ENCODE data around the gene CALML4. TPM values are rescaled to one million over a fixed set of nuclear protein-coding genes. Genes with fewer than 3 reads are reported as not detected.

CALML4 gene
- total and polyA plus RNA-seq, 2 donors (not counting 3 experiments of a cell fraction or from before 2014, with no cell fraction given): 2.6 to 10.1 TPM

DNA sequence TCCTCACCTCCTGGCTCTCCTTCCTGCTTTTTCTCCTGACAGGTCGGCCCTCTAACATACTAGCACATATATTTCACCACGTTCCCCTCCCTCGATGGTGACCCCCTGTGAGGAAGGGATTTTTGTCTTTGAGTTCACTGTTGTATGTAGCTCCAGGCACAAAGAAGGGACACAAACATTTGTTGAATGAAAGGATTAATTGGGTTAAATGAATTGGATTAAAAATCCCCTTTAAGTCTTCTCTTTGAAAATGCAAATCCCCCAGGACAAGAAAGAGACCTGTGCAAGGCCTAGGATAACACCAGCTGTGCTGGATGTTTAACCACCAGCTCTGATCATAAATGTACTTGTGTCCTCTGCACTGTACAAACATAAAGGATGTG is 3.3 kb downstream of the CALML4 start:
- no peak overlapping the region for H3K4me3 ChIP-seq (replicated peaks in 1 of 3; ENCODE audit: insufficient read depth in 1 of 3, low read depth in 1 of 3, low read length in 3 of 3)
- BruUV-seq (replicated peaks): no TSS peak
- no peaks in the 10 kb centered on the region for H3K27me3 ChIP-seq (ENCODE audit: control insufficient read depth in 2 of 2, insufficient read depth in 2 of 2, low read length in 2 of 2)
- H3K4me1 ChIP-seq (ENCODE audit: control insufficient read depth, extremely low read depth, insufficient read depth, low read length): peaks cover 15% of the 10 kb centered on the region
- H4K20me1 ChIP-seq (replicated peaks; ENCODE audit: control insufficient read depth, extremely low read depth, insufficient read depth, low read length): no peaks in the 10 kb centered on the region
- dilution Hi-C loops (cut with MboI; ENCODE audit: extremely low pct_ligation_motif_present, low sequenced_read_pairs): no loop called here
- no peaks in the 10 kb centered on the region for H3K79me2 ChIP-seq (ENCODE audit: control insufficient read depth, insufficient read depth, low read length)
- H3K4me2 ChIP-seq (ENCODE audit: insufficient read depth, low read length): no peak overlapping the region
- no peaks in the 10 kb centered on the region for H3K9me1 ChIP-seq (replicated peaks; ENCODE audit: control insufficient read depth, extremely low read depth, insufficient read depth, low read length)
- no peak overlapping the region for H3K27ac ChIP-seq (ENCODE audit: insufficient read depth, low read depth, low read length)
- no peak overlapping the region for H3K9ac ChIP-seq (replicated peaks; ENCODE audit: extremely low read depth, insufficient read depth, low read length)
- POLR2A ChIA-PET: no interaction called here
- no peaks in the 10 kb centered on the region for H3K36me3 ChIP-seq (ENCODE audit: control insufficient read depth in 2 of 2, extremely low read depth in 1 of 2, insufficient read depth in 2 of 2, low read length in 2 of 2)
- intact Hi-C loops (cut with micrococcal nuclease): no loop called here
- no peak for TF ChIP-seq POLR2A (IDR thresholded peaks at IDR 0.05; ENCODE audit: low read depth, low read length)
- TF ChIP-seq MYC (IDR thresholded peaks at IDR 0.05; ENCODE audit: low read depth, low read length): no peak
- TF ChIP-seq GATA2 (IDR thresholded peaks at IDR 0.05; ENCODE audit: insufficient read depth, insufficient read length, low read depth, low read length): no peak
- TF ChIP-seq, protein P1, sequence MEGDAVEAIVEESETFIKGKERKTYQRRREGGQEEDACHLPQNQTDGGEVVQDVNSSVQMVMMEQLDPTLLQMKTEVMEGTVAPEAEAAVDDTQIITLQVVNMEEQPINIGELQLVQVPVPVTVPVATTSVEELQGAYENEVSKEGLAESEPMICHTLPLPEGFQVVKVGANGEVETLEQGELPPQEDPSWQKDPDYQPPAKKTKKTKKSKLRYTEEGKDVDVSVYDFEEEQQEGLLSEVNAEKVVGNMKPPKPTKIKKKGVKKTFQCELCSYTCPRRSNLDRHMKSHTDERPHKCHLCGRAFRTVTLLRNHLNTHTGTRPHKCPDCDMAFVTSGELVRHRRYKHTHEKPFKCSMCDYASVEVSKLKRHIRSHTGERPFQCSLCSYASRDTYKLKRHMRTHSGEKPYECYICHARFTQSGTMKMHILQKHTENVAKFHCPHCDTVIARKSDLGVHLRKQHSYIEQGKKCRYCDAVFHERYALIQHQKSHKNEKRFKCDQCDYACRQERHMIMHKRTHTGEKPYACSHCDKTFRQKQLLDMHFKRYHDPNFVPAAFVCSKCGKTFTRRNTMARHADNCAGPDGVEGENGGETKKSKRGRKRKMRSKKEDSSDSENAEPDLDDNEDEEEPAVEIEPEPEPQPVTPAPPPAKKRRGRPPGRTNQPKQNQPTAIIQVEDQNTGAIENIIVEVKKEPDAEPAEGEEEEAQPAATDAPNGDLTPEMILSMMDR (IDR thresholded peaks at IDR 0.05; ENCODE audit: extremely low read depth in 1 of 2, insufficient read depth in 1 of 2, low read depth in 1 of 2, low read length in 2 of 2): no peak
- TF ChIP-seq JUN (IDR thresholded peaks at IDR 0.05; ENCODE audit: borderline replicate concordance, insufficient read depth, insufficient read length, low read depth): no peak
- TF ChIP-seq FOS (IDR thresholded peaks at IDR 0.05; ENCODE audit: borderline replicate concordance, insufficient read depth, low read length): no peak
- TF ChIP-seq, protein P2, sequence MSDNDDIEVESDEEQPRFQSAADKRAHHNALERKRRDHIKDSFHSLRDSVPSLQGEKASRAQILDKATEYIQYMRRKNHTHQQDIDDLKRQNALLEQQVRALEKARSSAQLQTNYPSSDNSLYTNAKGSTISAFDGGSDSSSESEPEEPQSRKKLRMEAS (IDR thresholded peaks at IDR 0.05; ENCODE audit: insufficient read depth, insufficient read length): no peak
- TF ChIP-seq POLR2AphosphoS5 (IDR thresholded peaks at IDR 0.05; ENCODE audit: insufficient read depth, low read depth, low read length): no peak
- TF ChIP-seq EZH2 (IDR thresholded peaks at IDR 0.05; ENCODE audit: borderline replicate concordance, low read depth, low read length, severe bottlenecking): no peak
- no peaks in the 10 kb centered on the region for H3K9me3 ChIP-seq (replicated peaks; ENCODE audit: control insufficient read depth, insufficient read depth, low read length)
- FAIRE-seq: no peak
- CTCF ChIA-PET: interaction anchor here (1.1 kb wide), 1 partner anchor 9 kb away, joined by 3 read pairs; no protein-coding TSS in a partner anchor
- H2AFZ ChIP-seq (ENCODE audit: low read depth, low read length): no peak overlapping the region
- DNase-seq (ENCODE audit: low read depth, low spot score): no peak

All from endothelial cell of umbilical vein (primary cell).